ENCODE data around the gene RFX3. TPM values are rescaled to one million over a fixed set of nuclear protein-coding genes. Genes with fewer than 3 reads are reported as not detected.

RFX3 gene
- total RNA-seq, 1 donor from 2014 or later = 8.7 TPM

- DNase-seq (ENCODE audit: extremely low read depth, low read depth, low spot score) = peak; percentile 48
These were observed 285.0 kb downstream of the RFX3 start for GRCh38 chr9:3240656-3241268.

- no peak for DNase-seq (ENCODE audit: extremely low read depth, low read depth, low spot score)
These were observed 286.6 kb downstream of the RFX3 start for GRCh38 chr9:3239240-3239639.

GRCh38 chr9:3238236-3238635 is 287.6 kb downstream of the RFX3 start:
- DNase-seq (ENCODE audit: extremely low read depth, low read depth, low spot score) = no peak

GRCh38 chr9:3237121-3237520 is 288.7 kb downstream of the RFX3 start:
- DNase-seq (ENCODE audit: extremely low read depth, low read depth, low spot score) = no peak

GRCh38 chr9:3235497-3235896 is 290.3 kb downstream of the RFX3 start:
- DNase-seq (ENCODE audit: extremely low read depth, low read depth, low spot score) = no peak

GRCh38 chr9:3224931-3225330 is 300.9 kb downstream of the RFX3 start:
- DNase-seq (ENCODE audit: extremely low read depth, low read depth, low spot score) = no peak

GRCh38 chr9:3215658-3216057 is 310.1 kb downstream of the RFX3 start:
- DNase-seq (ENCODE audit: extremely low read depth, low read depth, low spot score) = no peak

GRCh38 chr9:3214741-3215140 is 311.1 kb downstream of the RFX3 start:
- no peak for DNase-seq (ENCODE audit: extremely low read depth, low read depth, low spot score)

GRCh38 chr9:3205421-3206095 is 320.2 kb downstream of the RFX3 start:
- DNase-seq (ENCODE audit: extremely low read depth, low read depth, low spot score) = no peak

GRCh38 chr9:3200331-3200774 is 325.4 kb downstream of the RFX3 start:
- no peak for DNase-seq (ENCODE audit: extremely low read depth, low read depth, low spot score)

GRCh38 chr9:3193791-3194190 is 332.0 kb downstream of the RFX3 start:
- DNase-seq (ENCODE audit: extremely low read depth, low read depth, low spot score) = no peak

GRCh38 chr9:3191715-3192114 is 334.1 kb downstream of the RFX3 start:
- no peak for DNase-seq (ENCODE audit: extremely low read depth, low read depth, low spot score)

GRCh38 chr9:3189113-3189861 is 336.5 kb downstream of the RFX3 start:
- DNase-seq (ENCODE audit: extremely low read depth, low read depth, low spot score) = no peak

- no peak for DNase-seq (ENCODE audit: extremely low read depth, low read depth, low spot score)
These were observed 339.1 kb downstream of the RFX3 start for GRCh38 chr9:3186751-3187150.

GRCh38 chr9:3181049-3181953 is 344.5 kb downstream of the RFX3 start:
- DNase-seq (ENCODE audit: extremely low read depth, low read depth, low spot score) = no peak

GRCh38 chr9:3180696-3181048 is 345.1 kb downstream of the RFX3 start:
- DNase-seq (ENCODE audit: extremely low read depth, low read depth, low spot score) = no peak

GRCh38 chr9:3179711-3180110 is 346.1 kb downstream of the RFX3 start:
- DNase-seq (ENCODE audit: extremely low read depth, low read depth, low spot score) = no peak

GRCh38 chr9:3177936-3178335 is 347.9 kb downstream of the RFX3 start:
- DNase-seq (ENCODE audit: extremely low read depth, low read depth, low spot score) = no peak

GRCh38 chr9:3177146-3177761 is 348.5 kb downstream of the RFX3 start:
- DNase-seq (ENCODE audit: extremely low read depth, low read depth, low spot score) = no peak

GRCh38 chr9:3173374-3173773 is 352.4 kb downstream of the RFX3 start:
- DNase-seq (ENCODE audit: extremely low read depth, low read depth, low spot score) = no peak

- no peak for DNase-seq (ENCODE audit: extremely low read depth, low read depth, low spot score)
These were observed 355.0 kb downstream of the RFX3 start for GRCh38 chr9:3170819-3171218.
